Vagina (tissue), 2 donors: ENCODE data around the gene BMP8B.

Experiments used
- POLR2A ChIP-seq, 2 donors: fragments of 450-650 bp; IDR thresholded peaks; one replicate each; pipeline ENCODE4 v1.6.1; 2017; ENCODE audit warnings: antibody characterized with exemption in 2 of 2, mild to moderate bottlenecking in 2 of 2, moderate library complexity in 2 of 2
- TF ChIP-seq, protein P1 (sequence below), 3 experiments: fragments of 450-650 bp in 2 of 3; fragments of 200-600 bp in 1 of 3; sonication (generic) in 1 of 3; IDR thresholded peaks; one replicate each; pipeline ENCODE4 v1.5.1; 2017 to 2019; ENCODE audit warnings: antibody characterized with exemption in 3 of 3, mild to moderate bottlenecking in 2 of 3, moderate library complexity in 2 of 3

DNA sequence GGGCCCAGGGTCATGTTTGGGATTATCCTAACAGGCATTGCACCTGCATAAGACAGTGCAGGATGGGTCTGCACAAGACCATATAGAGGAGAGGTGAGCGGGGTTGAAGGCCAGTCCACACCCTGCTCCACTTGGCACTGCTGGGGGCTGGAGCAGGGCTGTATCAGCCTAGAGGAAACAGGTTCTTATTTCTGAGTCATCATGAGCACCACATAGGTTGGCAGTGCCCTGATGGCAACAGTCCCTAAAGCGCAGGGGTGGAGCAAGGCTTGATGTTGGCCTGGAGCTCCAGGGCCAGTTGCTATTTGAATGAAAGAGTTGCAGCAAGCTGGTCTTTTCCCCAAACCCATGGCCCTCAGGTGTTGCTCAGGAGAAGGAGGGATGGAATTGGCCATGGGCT lies 29.8 kb upstream of the BMP8B start:
- TF ChIP-seq, protein P1, sequence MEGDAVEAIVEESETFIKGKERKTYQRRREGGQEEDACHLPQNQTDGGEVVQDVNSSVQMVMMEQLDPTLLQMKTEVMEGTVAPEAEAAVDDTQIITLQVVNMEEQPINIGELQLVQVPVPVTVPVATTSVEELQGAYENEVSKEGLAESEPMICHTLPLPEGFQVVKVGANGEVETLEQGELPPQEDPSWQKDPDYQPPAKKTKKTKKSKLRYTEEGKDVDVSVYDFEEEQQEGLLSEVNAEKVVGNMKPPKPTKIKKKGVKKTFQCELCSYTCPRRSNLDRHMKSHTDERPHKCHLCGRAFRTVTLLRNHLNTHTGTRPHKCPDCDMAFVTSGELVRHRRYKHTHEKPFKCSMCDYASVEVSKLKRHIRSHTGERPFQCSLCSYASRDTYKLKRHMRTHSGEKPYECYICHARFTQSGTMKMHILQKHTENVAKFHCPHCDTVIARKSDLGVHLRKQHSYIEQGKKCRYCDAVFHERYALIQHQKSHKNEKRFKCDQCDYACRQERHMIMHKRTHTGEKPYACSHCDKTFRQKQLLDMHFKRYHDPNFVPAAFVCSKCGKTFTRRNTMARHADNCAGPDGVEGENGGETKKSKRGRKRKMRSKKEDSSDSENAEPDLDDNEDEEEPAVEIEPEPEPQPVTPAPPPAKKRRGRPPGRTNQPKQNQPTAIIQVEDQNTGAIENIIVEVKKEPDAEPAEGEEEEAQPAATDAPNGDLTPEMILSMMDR (IDR thresholded peaks at IDR 0.05) = no peak
- no peak for TF ChIP-seq POLR2A (IDR thresholded peaks at IDR 0.05)
